Hepatocyte (in vitro differentiated cells): ENCODE results near the gene CIDEB.

ENCODE experiments used
- CTCF ChIP-seq: fragments of 200-600 bp; sonication (generic); IDR thresholded peaks from 2 replicates; pipeline ENCODE4 v1.5.1; 2016; ENCODE audit warnings: antibody characterized with exemption, mild to moderate bottlenecking; ENCODE audit not compliant: poor library complexity
- EZH2phosphoT487 ChIP-seq: fragments of 200-600 bp; sonication (generic); IDR thresholded peaks from one replicate; pipeline ENCODE4 v1.6.1; 2018; ENCODE audit warnings: antibody characterized with exemption, mild to moderate bottlenecking, low read depth, moderate library complexity; ENCODE audit not compliant: unreplicated experiment, severe bottlenecking

- TF ChIP-seq CTCF (no peak), EZH2phosphoT487 (no peak)
Measured at GRCh38 chr14:24348186-24348585, 40.4 kb upstream of the CIDEB start.
